ENCODE measurements around the gene FARSA. TPM values are rescaled to one million over a fixed set of nuclear protein-coding genes. Genes with fewer than 3 reads are reported as not detected.

Gene FARSA
- total RNA-seq, 1 donor from 2014 or later: 55.6 TPM

GRCh38 chr19:12912571-12912970 lies 20.9 kb downstream of the FARSA start:
- Mint-ChIP-seq H3K4me1 (ENCODE audit: unreplicated experiment) (peaks cover 5% of the 10 kb centered on the region), H3K4me3 (ENCODE audit: unreplicated experiment) (no peak overlapping the region), H3K27me3 (ENCODE audit: unreplicated experiment) (peaks cover 12% of the 10 kb centered on the region), H3K27ac (ENCODE audit: unreplicated experiment) (no peak overlapping the region), H3K36me3 (ENCODE audit: unreplicated experiment) (no peaks in the 10 kb centered on the region), H3K9me3 (ENCODE audit: unreplicated experiment) (no peaks in the 10 kb centered on the region)
- no peak for TF ChIP-seq CTCF (IDR thresholded peaks at IDR 0.05)
- DNase-seq (ENCODE audit: extremely low spot score, unreplicated experiment): no peak

- no peak for DNase-seq (ENCODE audit: extremely low spot score, unreplicated experiment)
- H3K4me3 Mint-ChIP-seq (ENCODE audit: unreplicated experiment): no peak overlapping the region
- no peaks in the 10 kb centered on the region for H3K9me3 Mint-ChIP-seq (ENCODE audit: unreplicated experiment)
- TF ChIP-seq CTCF (IDR thresholded peaks at IDR 0.05): no peak
- no peaks in the 10 kb centered on the region for H3K27me3 Mint-ChIP-seq (ENCODE audit: unreplicated experiment)
- no peaks in the 10 kb centered on the region for H3K4me1 Mint-ChIP-seq (ENCODE audit: unreplicated experiment)
- no peaks in the 10 kb centered on the region for H3K36me3 Mint-ChIP-seq (ENCODE audit: unreplicated experiment)
- no peak overlapping the region for H3K27ac Mint-ChIP-seq (ENCODE audit: unreplicated experiment)
Observed at GRCh38 chr19:12907166-12907565, 26.3 kb downstream of the FARSA start.

- Mint-ChIP-seq H3K27me3 (ENCODE audit: unreplicated experiment) (no peaks in the 10 kb centered on the region), H3K4me3 (ENCODE audit: unreplicated experiment) (no peak overlapping the region), H3K9me3 (ENCODE audit: unreplicated experiment) (no peaks in the 10 kb centered on the region), H3K4me1 (ENCODE audit: unreplicated experiment) (no peaks in the 10 kb centered on the region), H3K27ac (ENCODE audit: unreplicated experiment) (no peak overlapping the region), H3K36me3 (ENCODE audit: unreplicated experiment) (peaks cover 4% of the 10 kb centered on the region)
- TF ChIP-seq CTCF (IDR thresholded peaks at IDR 0.05): no peak
- no peak for DNase-seq (ENCODE audit: extremely low spot score, unreplicated experiment)
Observed at GRCh38 chr19:12899891-12900518, 33.5 kb downstream of the FARSA start.

- Mint-ChIP-seq H3K27me3 (ENCODE audit: unreplicated experiment) (no peaks in the 10 kb centered on the region), H3K4me3 (ENCODE audit: unreplicated experiment) (no peak overlapping the region), H3K9me3 (ENCODE audit: unreplicated experiment) (no peaks in the 10 kb centered on the region), H3K36me3 (ENCODE audit: unreplicated experiment) (peaks cover 11% of the 10 kb centered on the region), H3K27ac (ENCODE audit: unreplicated experiment) (no peak overlapping the region), H3K4me1 (ENCODE audit: unreplicated experiment) (peaks cover 9% of the 10 kb centered on the region)
- no peak for TF ChIP-seq CTCF (IDR thresholded peaks at IDR 0.05)
- DNase-seq (ENCODE audit: extremely low spot score, unreplicated experiment): no peak
Observed at GRCh38 chr19:12896460-12896859, 37.1 kb downstream of the FARSA start.

GRCh38 chr19:12893582-12893981 lies 39.9 kb downstream of the FARSA start:
- H3K4me3 Mint-ChIP-seq (ENCODE audit: unreplicated experiment): no peak overlapping the region

More at GRCh38 chr19:12893582-12893981, 39.9 kb downstream of the FARSA start:
- Mint-ChIP-seq H3K9me3 (ENCODE audit: unreplicated experiment) (no peaks in the 10 kb centered on the region), H3K36me3 (ENCODE audit: unreplicated experiment) (peaks cover 11% of the 10 kb centered on the region), H3K4me1 (ENCODE audit: unreplicated experiment) (peaks cover 17% of the 10 kb centered on the region), H3K27ac (ENCODE audit: unreplicated experiment) (no peak overlapping the region), H3K27me3 (ENCODE audit: unreplicated experiment) (no peaks in the 10 kb centered on the region)
- no peak for TF ChIP-seq CTCF (IDR thresholded peaks at IDR 0.05)
- DNase-seq (ENCODE audit: extremely low spot score, unreplicated experiment): no peak

Measured in osteocyte (in vitro differentiated cells).